Adrenal gland (tissue), 12 donors: Measurements from ENCODE around the gene TPSD1. TPM values are rescaled to one million over a fixed set of nuclear protein-coding genes. Genes with fewer than 3 reads are reported as not detected.

Experiments used
- DNase-seq, 7 donors: peaks; one replicate each; pipeline ENCODE4 v3.0.0-alpha.2; 2019 to 2020
- H3K27ac ChIP-seq, 5 donors: fragments of 200-600 bp; sonication (generic) in 4 of 5; 1 replicate in 3 of 5; 2 replicates in 2 of 5; pipeline versions ENCODE4 v1.5.1 to v1.8.0; 2016 to 2020; ENCODE audit warnings: mild to moderate bottlenecking in 1 of 5
- H3K27me3 ChIP-seq: fragments of 200-600 bp; 2 replicates; pipeline ENCODE4 v1.8.0; 2021
- H3K36me3 ChIP-seq, 2 donors: fragments of 200-600 bp; replicated peaks in 1 of 2; 1 replicate in 1 of 2; 2 replicates in 1 of 2; pipeline versions ENCODE4 v1.5.1 to v1.8.0; 2018 to 2022
- H3K4me1 ChIP-seq, 2 donors: fragments of 200-600 bp; replicated peaks in 1 of 2; 1 replicate in 1 of 2; 2 replicates in 1 of 2; pipeline versions ENCODE4 v1.5.1 to v1.8.0; 2018 to 2021
- H3K4me3 ChIP-seq, 4 donors: fragments of 200-600 bp; sonication (generic) in 3 of 4; one replicate each; pipeline ENCODE4 v1.5.1; 2016 to 2018
- H3K9me3 ChIP-seq, 3 donors: fragments of 200-600 bp; sonication (generic) in 1 of 3; replicated peaks in 1 of 3; 1 replicate in 2 of 3; 2 replicates in 1 of 3; pipeline versions ENCODE4 v1.5.1 to v1.8.0; 2016 to 2021
- POLR2A ChIP-seq, 2 donors: fragments of 450-650 bp; IDR thresholded peaks; one replicate each; pipeline ENCODE4 v1.6.1; 2017; ENCODE audit warnings: antibody characterized with exemption in 2 of 2, mild to moderate bottlenecking in 2 of 2, moderate library complexity in 1 of 2
- WGBS, 4 donors: extraction: QIAGEN DNeasy Blood & Tissue Kit in 2 of 4; methylation state at CpG; one replicate each; pipeline versions ENCODE4 v1.1.5 to v1.1.7; 2013 to 2017; 5-methylcytosine and 5-hydroxymethylcytosine counted together
- intact Hi-C, 2 donors: fragments of 100-400 bp; cut with DNase I; formaldehyde crosslinking; loops; one replicate each; pipeline versions ENCODE4 v1.14.1 to v1.15.0; 2022 to 2023
- polyA plus RNA-seq, 3 donors: library from polyadenylated mRNA; stranded (reverse); fragments of 200-250 nt in 2 of 3; fragments of 350-450 nt in 1 of 3; fragmentation: Illumina TruSeq in 1 of 3; extraction: RNeasy Lipid Tissue Mini Kit (QIAGEN cat#74804) in 1 of 3; gene quantifications; one replicate each; pipeline ENCODE4 v1.2.3, GENCODE V29; 2013 to 2014
- total RNA-seq, 9 donors: library from RNA; depleted of rRNA in 4 of 9; stranded (reverse); fragments of >200 nt in 4 of 9; fragments of 120-200 nt in 1 of 9; fragmentation: NEBNext Ultra II Directional in 1 of 9; extraction: Animal tissue kit (Norgen Biotek cat#: 25700) in 1 of 9; gene quantifications; one replicate each; pipeline versions ENCODE4 v1.1.0 to v1.2.4, GENCODE V29; 2013 to 2023
- TF ChIP-seq, protein P1 (sequence below), 6 experiments: fragments of 450-650 bp in 4 of 6; fragments of 200-600 bp in 2 of 6; sonication (generic) in 1 of 6; IDR thresholded peaks; 1 replicate in 5 of 6; 2 replicates in 1 of 6; pipeline versions ENCODE4 v1.5.1 to v1.8.0; 2016 to 2021; ENCODE audit warnings: antibody characterized with exemption in 6 of 6, mild to moderate bottlenecking in 2 of 6, moderate library complexity in 1 of 6
- donor health status: healthy with polysubstance abuse.
- donor health status: Bipolar disorder and iron deficiency.
- donor health status: DM: yes; HTN: yes; CAD: no.
- donor health status: DM: no; HTN: no; CAD: no.
- donor health status: DM: no; HTN: no; CAD: no.
- donor health status: DM: yes; HTN: yes; CAD: no.

TPSD1 gene
- total and polyA plus RNA-seq, 12 donors = 0.24 TPM; not detected in 11

DNA sequence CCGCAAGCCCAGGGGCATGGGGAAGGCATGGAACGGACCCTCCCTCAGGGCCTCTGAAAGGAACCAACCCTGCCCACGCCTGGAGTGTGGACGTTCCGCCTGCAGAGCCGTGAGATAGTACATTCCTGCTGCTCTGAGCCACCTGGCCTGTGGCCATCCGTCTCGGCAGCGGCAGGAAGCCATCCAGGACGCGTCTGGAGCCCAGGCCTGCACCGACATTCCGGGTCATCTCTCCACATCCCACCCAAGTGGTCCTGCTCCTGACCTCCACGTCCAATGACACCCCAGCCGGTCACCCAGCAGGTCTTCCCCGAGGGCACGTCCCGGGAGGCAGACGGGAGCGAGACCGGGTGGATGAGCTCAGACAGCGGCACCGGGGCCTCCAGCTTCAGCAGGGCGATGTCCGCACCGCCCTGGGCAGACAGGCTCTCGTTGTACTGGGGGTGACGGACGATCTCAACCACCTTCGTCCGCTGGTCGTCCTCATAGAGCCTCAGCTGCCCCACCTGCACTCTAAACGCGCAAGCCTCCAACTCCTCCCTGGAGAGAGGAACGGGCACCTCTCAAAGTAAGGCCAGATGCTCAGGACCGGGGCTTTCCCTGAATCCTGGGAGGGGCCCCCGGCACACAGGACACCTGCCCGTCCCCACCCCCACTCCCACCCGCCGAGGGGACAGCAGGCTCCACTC, 32.3 kb downstream of the TPSD1 start:
- Histone ChIP-seq H3K36me3 (no peaks in the 10 kb centered on the region), H3K9me3 (no peaks in the 10 kb centered on the region), H3K27me3 (peaks cover 40% of the 10 kb centered on the region), H3K4me1 (no peaks in the 10 kb centered on the region), H3K27ac (no peak overlapping the region), H3K4me3 (no peak overlapping the region)
- no peak for TF ChIP-seq POLR2A (IDR thresholded peaks at IDR 0.05)
- TF ChIP-seq, protein P1, sequence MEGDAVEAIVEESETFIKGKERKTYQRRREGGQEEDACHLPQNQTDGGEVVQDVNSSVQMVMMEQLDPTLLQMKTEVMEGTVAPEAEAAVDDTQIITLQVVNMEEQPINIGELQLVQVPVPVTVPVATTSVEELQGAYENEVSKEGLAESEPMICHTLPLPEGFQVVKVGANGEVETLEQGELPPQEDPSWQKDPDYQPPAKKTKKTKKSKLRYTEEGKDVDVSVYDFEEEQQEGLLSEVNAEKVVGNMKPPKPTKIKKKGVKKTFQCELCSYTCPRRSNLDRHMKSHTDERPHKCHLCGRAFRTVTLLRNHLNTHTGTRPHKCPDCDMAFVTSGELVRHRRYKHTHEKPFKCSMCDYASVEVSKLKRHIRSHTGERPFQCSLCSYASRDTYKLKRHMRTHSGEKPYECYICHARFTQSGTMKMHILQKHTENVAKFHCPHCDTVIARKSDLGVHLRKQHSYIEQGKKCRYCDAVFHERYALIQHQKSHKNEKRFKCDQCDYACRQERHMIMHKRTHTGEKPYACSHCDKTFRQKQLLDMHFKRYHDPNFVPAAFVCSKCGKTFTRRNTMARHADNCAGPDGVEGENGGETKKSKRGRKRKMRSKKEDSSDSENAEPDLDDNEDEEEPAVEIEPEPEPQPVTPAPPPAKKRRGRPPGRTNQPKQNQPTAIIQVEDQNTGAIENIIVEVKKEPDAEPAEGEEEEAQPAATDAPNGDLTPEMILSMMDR (IDR thresholded peaks at IDR 0.05) = no peak
- no peak for DNase-seq
- WGBS, 4 donors = 45 to 58% (median 55%) methylated on average over 20 to 40 of the region's 40 CpGs
- intact Hi-C loops = no loop called here

DNA sequence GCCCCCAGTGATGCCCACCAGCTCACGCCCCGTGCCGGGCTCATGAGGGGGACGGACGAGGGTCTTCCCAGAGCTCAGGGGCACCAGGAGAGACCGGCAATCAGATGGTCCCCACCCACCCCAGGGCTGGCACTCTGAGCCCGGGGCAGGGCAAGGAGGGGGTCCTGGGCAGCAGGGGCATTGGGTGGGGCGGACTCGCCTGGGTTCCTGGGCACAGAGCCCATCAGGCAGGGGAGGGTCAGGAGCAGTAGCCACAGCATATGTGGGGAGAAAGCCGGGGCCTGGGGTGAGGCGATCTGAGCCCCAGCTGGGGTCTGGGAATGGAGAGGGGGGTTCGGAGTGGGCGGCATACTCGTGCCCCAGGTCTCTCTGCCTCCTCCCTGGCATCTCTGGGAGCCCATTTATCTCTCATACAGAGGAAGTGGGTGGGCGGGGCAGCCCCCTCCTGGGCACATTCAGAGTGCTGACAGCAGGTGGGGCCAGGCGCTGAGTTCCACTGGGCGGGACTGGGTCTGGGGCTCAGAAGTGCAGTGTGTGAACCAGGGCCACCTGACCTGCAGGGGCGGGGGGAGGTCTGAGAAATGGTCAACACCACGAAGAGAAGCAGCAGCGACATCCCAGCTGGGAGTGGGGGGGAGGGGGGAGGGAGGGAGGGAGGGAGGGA, 33.1 kb downstream of the TPSD1 start:
- no peaks in the 10 kb centered on the region for H3K9me3 ChIP-seq
- H3K36me3 ChIP-seq = no peaks in the 10 kb centered on the region
- WGBS, 4 donors = 15 to 45% (median 35%) methylated on average over 4 to 20 of the region's 20 CpGs
- no peaks in the 10 kb centered on the region for H3K4me1 ChIP-seq
- TF ChIP-seq, protein P1 (IDR thresholded peaks at IDR 0.05) = no peak
- no peak for TF ChIP-seq POLR2A (IDR thresholded peaks at IDR 0.05)
- no peak for DNase-seq
- no peak overlapping the region for H3K4me3 ChIP-seq
- no peak overlapping the region for H3K27ac ChIP-seq
- peaks cover 40% of the 10 kb centered on the region for H3K27me3 ChIP-seq
- intact Hi-C loops = no loop called here

DNA sequence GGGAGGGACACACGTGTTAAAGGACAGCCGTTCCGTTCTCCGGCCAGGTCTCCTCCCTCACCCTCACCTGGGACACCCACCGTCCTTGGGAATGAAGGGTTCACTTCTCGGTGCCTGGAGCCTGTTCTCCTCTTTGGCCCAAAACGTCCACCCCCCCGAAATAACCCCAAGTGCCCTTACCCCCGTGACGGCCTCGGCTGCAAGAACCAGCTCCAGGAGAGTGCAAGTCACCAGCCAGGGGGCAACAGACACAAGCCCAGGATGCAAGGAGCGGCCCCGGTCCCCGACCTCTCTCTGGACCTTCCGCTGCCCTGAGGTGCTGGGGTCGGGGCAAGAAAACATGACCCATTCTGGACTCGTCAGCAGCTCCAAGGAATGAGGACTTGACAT, 33.6 kb downstream of the TPSD1 start:
- no peak for DNase-seq
- no peak overlapping the region for H3K4me3 ChIP-seq
- TF ChIP-seq POLR2A (IDR thresholded peaks at IDR 0.05) = no peak
- TF ChIP-seq, protein P1 (IDR thresholded peaks at IDR 0.05) = no peak
- no peaks in the 10 kb centered on the region for H3K36me3 ChIP-seq
- H3K27me3 ChIP-seq = peaks cover 40% of the 10 kb centered on the region
- 0 to 15% (median 7%) methylated on average over 9 to 17 of the region's 17 CpGs for WGBS, 4 donors
- no peak overlapping the region for H3K27ac ChIP-seq
- H3K9me3 ChIP-seq = no peaks in the 10 kb centered on the region
- H3K4me1 ChIP-seq = no peaks in the 10 kb centered on the region
- intact Hi-C loops = no loop called here

DNA sequence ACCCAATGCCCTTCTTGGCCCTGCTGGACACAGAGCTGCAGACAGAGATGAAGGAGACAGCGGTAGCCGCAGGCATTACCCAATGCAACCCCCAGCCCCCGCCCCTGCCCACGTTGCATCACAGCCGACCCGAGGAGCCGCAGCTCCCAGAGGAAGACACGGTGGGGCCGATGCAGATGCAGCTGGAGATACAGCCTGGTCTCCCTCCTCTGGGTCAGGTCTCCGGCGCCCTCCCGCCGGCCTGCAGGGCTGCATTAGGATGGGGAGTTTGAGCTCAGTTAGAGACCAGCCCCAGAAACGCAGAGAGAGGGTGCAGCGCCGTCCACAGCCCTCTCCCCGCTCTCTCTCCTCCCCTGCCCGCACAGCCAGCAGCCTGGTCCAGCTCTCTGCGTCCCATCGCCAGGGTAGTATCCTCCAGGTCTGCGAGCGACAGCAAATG, 34.2 kb downstream of the TPSD1 start:
- Histone ChIP-seq H3K9me3 (no peaks in the 10 kb centered on the region), H3K36me3 (no peaks in the 10 kb centered on the region), H3K4me1 (no peaks in the 10 kb centered on the region), H3K27me3 (peaks cover 40% of the 10 kb centered on the region), H3K27ac (no peak overlapping the region), H3K4me3 (no peak overlapping the region)
- WGBS, 4 donors = 12 to 48% (median 25%) methylated on average over 6 to 22 of the region's 22 CpGs
- TF ChIP-seq POLR2A (IDR thresholded peaks at IDR 0.05) = no peak
- TF ChIP-seq, protein P1 (IDR thresholded peaks at IDR 0.05) = no peak
- intact Hi-C loops = no loop called here
- DNase-seq = no peak
